Tibial artery (tissue), 4 donors: ENCODE results near the gene WDR86.
A peak's percentile ranks its signal among the peaks of the same experiment; 100 is the strongest.

ENCODE experiments used
- DNase-seq, 2 donors: peaks; one replicate each; pipeline ENCODE4 v3.0.0-alpha.2; 2019
- H3K27ac ChIP-seq, 2 donors: fragments of 200-600 bp; sonication (generic) in 1 of 2; 1 replicate in 1 of 2; 2 replicates in 1 of 2; pipeline ENCODE4 v1.5.1; 2018 to 2019; ENCODE audit warnings: mild to moderate bottlenecking in 1 of 2
- H3K27me3 ChIP-seq, 2 donors: fragments of 200-600 bp; sonication (generic) in 1 of 2; one replicate each; pipeline versions ENCODE4 v1.5.1 to v1.6.0; 2016 to 2019
- H3K36me3 ChIP-seq, 3 donors: fragments of 200-600 bp; sonication (generic) in 2 of 3; one replicate each; pipeline ENCODE4 v1.5.1; 2016 to 2019; ENCODE audit warnings: mild to moderate bottlenecking in 2 of 3
- H3K4me1 ChIP-seq, 4 donors: fragments of 200-600 bp; sonication (generic) in 2 of 4; 1 replicate in 3 of 4; 2 replicates in 1 of 4; pipeline ENCODE4 v1.5.1; 2016 to 2019
- H3K4me3 ChIP-seq, 2 donors: fragments of 200-600 bp; sonication (generic) in 1 of 2; 1 replicate in 1 of 2; 2 replicates in 1 of 2; pipeline ENCODE4 v1.5.1; 2018 to 2019; ENCODE audit warnings: mild to moderate bottlenecking in 2 of 2
- H3K9me3 ChIP-seq, 3 donors: fragments of 200-600 bp; sonication (generic) in 1 of 3; one replicate each; pipeline ENCODE4 v1.5.1; 2016 to 2019
- intact Hi-C: fragments of 100-400 bp; cut with DNase I; formaldehyde crosslinking; loops from one replicate; pipeline ENCODE4 v1.15.0; 2023; ENCODE audit warnings: low total_unique reads
- TF ChIP-seq, protein P1 (sequence below), 2 experiments: fragments of 200-600 bp in 1 of 2; fragments of 450-650 bp in 1 of 2; IDR thresholded peaks; one replicate each; pipeline ENCODE4 v1.5.1; 2017 to 2019; ENCODE audit warnings: antibody characterized with exemption in 2 of 2, mild to moderate bottlenecking in 1 of 2, moderate library complexity in 1 of 2

Gene WDR86

DNA sequence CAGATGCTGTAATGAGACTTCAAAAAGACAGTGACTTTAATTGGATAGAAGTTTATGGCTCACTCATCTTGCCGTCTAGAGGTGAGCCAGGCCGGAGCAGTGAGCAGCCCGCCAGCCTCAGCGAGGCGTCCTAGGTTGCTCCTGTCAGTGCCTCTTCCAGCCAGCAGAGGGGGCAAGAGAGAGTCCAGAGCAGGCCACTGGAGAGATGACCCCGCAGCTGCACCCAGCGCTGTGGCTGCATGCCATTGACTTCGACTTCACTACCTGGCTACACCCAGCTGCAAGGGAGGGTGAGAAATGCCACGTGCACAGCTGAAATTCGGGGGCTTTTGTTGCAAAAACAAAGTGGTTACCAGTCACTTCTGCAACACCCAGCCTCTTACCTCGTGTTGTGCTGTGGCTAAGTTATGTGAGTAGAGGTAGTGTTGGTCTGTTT, 41.7 kb downstream of the WDR86 start:
- intact Hi-C loops: loop anchor here (2.0 kb wide), 1 partner anchor 79 kb away; no protein-coding TSS in a partner anchor
- DNase-seq: peak; percentile 78 to 88
- Histone ChIP-seq H3K9me3 (no peaks in the 10 kb centered on the region), H3K4me3 (no peak overlapping the region), H3K27me3 (no peaks in the 10 kb centered on the region), H3K27ac (no peak overlapping the region), H3K36me3 (peaks cover 9 to 37% (median 29%) of the 10 kb centered on the region in 3 donors), H3K4me1 (peaks cover 0 to 41% (median 29%) of the 10 kb centered on the region in 4 donors)
- TF ChIP-seq, protein P1, sequence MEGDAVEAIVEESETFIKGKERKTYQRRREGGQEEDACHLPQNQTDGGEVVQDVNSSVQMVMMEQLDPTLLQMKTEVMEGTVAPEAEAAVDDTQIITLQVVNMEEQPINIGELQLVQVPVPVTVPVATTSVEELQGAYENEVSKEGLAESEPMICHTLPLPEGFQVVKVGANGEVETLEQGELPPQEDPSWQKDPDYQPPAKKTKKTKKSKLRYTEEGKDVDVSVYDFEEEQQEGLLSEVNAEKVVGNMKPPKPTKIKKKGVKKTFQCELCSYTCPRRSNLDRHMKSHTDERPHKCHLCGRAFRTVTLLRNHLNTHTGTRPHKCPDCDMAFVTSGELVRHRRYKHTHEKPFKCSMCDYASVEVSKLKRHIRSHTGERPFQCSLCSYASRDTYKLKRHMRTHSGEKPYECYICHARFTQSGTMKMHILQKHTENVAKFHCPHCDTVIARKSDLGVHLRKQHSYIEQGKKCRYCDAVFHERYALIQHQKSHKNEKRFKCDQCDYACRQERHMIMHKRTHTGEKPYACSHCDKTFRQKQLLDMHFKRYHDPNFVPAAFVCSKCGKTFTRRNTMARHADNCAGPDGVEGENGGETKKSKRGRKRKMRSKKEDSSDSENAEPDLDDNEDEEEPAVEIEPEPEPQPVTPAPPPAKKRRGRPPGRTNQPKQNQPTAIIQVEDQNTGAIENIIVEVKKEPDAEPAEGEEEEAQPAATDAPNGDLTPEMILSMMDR (IDR thresholded peaks at IDR 0.05): peak; percentile 96 to 98

DNA sequence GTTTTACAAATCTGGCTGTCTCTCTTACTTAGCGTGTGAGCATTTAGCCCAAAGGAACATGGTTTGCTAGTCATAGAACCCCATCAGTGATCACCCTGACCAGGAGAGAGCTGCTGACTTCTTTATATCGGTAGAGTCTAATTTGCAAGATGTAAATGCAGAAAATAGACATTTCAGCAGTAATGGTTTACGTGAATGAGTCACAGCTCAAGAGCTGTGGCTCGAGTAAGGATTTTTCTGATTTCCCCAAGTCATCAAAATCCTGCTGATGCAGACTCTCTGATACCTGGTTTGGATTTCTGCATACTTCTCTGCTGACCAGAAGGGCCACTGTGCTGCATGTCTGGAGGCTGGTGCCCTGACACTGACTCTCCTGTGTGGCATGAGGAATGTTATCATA, 42.6 kb downstream of the WDR86 start:
- H3K27me3 ChIP-seq: no peaks in the 10 kb centered on the region
- TF ChIP-seq, protein P1 (IDR thresholded peaks at IDR 0.05): no peak
- H3K36me3 ChIP-seq: peaks cover 8 to 38% (median 24%) of the 10 kb centered on the region in 3 donors
- H3K9me3 ChIP-seq: no peaks in the 10 kb centered on the region
- DNase-seq: no peak
- no peak overlapping the region for H3K4me3 ChIP-seq
- H3K27ac ChIP-seq: peak overlapping the region in 1 of 2 donors; percentile 61
- intact Hi-C loops: no loop called here
- H3K4me1 ChIP-seq: peaks cover 0 to 41% (median 29%) of the 10 kb centered on the region in 4 donors

DNA sequence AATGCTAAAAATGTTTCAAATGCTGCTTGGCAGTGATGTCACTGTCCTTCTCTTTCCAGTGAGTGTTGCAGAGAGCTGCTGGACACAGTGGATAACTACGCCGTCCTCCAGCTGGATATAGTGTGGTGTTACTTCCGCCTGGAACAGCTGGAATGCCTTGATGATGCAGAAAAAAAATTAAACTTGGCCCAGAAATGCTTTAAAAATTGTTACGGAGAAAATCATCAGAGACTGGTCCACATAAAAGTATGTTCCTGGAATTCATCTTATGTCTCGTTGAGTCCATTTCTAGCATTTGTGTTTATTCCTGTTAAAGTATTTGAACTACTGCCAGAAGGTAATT, 43.0 kb downstream of the WDR86 start:
- H3K27ac ChIP-seq: peak overlapping the region; percentile 50 to 61
- DNase-seq: no peak

DNA sequence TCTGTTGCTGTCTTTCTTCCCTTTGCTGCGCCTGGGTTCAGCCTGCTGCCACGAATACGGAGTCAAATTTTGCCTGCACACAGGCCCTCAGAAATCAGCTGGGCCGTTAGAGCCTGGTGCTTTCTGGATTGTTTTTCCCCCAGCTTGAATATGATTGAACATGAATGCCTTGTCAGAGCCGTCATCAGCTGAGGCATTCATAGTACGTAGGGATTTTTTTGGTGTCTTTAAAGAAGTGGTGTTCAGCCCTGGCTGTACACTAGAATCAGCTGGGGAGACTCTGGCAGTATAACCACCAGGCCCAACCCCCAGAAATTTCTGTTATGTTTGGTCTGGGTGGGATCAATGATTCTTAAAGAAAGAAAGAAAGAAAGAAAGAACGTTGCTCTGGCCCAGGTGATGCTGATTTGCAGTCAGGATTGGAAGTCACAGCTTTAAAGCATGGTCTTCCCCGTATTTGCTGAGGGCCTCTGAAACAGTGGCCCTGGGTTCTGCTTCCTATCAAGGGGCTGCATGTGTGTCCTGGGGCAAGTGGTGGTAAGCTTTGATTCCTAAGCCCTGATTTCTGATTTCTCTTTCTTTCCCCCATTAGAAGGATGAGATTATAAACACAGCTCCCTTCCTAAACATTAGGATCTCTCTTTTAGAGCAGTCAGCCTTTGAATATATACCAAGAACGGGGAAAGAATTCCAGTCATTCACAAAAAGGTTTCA, 43.5 kb downstream of the WDR86 start:
- peak overlapping the region; percentile 50 to 61 for H3K27ac ChIP-seq
- no peaks in the 10 kb centered on the region for H3K27me3 ChIP-seq
- H3K9me3 ChIP-seq: no peaks in the 10 kb centered on the region
- TF ChIP-seq, protein P1 (IDR thresholded peaks at IDR 0.05): no peak
- H3K4me3 ChIP-seq: no peak overlapping the region
- peaks cover 0 to 41% (median 29%) of the 10 kb centered on the region in 4 donors for H3K4me1 ChIP-seq
- intact Hi-C loops: no loop called here
- DNase-seq: no peak
- H3K36me3 ChIP-seq: peaks cover 13 to 41% (median 25%) of the 10 kb centered on the region in 3 donors

More for the DNA sequence above, 43.0 kb downstream of the WDR86 start:
- peaks cover 0 to 41% (median 29%) of the 10 kb centered on the region in 4 donors for H3K4me1 ChIP-seq
- no peaks in the 10 kb centered on the region for H3K27me3 ChIP-seq
- no peaks in the 10 kb centered on the region for H3K9me3 ChIP-seq
- peaks cover 12 to 41% (median 26%) of the 10 kb centered on the region in 3 donors for H3K36me3 ChIP-seq
- TF ChIP-seq, protein P1 (IDR thresholded peaks at IDR 0.05): no peak
- intact Hi-C loops: no loop called here
- H3K4me3 ChIP-seq: no peak overlapping the region

DNA sequence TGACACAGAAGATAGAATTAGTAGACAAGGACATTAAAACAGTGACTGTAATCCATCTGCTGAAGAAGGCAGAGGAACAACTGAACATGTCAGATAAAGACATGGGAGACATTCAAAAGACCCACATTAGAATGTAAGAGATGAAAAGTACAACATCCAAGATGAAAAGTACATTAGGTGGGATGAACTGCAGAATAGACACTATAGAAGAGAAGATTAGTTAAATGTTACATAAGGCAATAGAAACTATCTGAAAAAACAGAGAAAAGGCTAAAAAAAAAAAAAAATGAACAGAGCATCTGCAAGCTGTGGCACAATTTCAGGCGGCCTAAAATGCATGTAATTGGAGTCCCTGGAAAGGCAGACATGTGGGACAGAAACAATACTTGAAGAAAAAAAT, 46.7 kb downstream of the WDR86 start:
- H3K9me3 ChIP-seq: no peaks in the 10 kb centered on the region
- H3K36me3 ChIP-seq: peaks cover 23 to 49% (median 43%) of the 10 kb centered on the region in 3 donors
- DNase-seq: no peak
- intact Hi-C loops: no loop called here
- no peaks in the 10 kb centered on the region for H3K27me3 ChIP-seq
- TF ChIP-seq, protein P1 (IDR thresholded peaks at IDR 0.05): no peak
- H3K4me1 ChIP-seq: peaks cover 0 to 29% (median 21%) of the 10 kb centered on the region in 4 donors
- no peak overlapping the region for H3K4me3 ChIP-seq
- no peak overlapping the region for H3K27ac ChIP-seq
